Heart left ventricle (tissue), 16 donors: ENCODE data around the gene ITSN1. TPM values are rescaled to one million over a fixed set of nuclear protein-coding genes. Genes with fewer than 3 reads are reported as not detected.

ENCODE experiments used
- ATAC-seq, 4 donors: fragments of 200-7000 bp; cut with Tn5 transposase; one replicate each; pipeline ENCODE4 v1.9.1; 2020 to 2022; ENCODE audit warnings: moderate library complexity in 4 of 4, mild to moderate bottlenecking in 3 of 4, moderate number of reproducible peaks in 1 of 4
- DNase-seq, 5 donors: peaks; one replicate each; pipeline ENCODE4 v3.0.0-alpha.2; 2020
- H3K27ac ChIP-seq, 12 donors: fragments of 200-600 bp; sonication (generic) in 4 of 12; one replicate each; pipeline versions ENCODE4 v1.5.0 to v1.8.0; 2016 to 2022; ENCODE audit warnings: mild to moderate bottlenecking in 2 of 12
- H3K27me3 ChIP-seq, 9 donors: fragments of 200-600 bp; sonication (generic) in 2 of 9; one replicate each; pipeline versions ENCODE4 v1.5.1 to v1.8.0; 2016 to 2022; ENCODE audit warnings: mild to moderate bottlenecking in 3 of 9
- H3K36me3 ChIP-seq, 9 donors: fragments of 200-600 bp; sonication (generic) in 2 of 9; one replicate each; pipeline versions ENCODE4 v1.5.0 to v1.8.0; 2018 to 2022; ENCODE audit warnings: mild to moderate bottlenecking in 2 of 9
- H3K4me1 ChIP-seq, 12 donors: fragments of 200-600 bp; sonication (generic) in 4 of 12; one replicate each; pipeline versions ENCODE4 v1.5.0 to v1.8.0; 2016 to 2022; ENCODE audit warnings: mild to moderate bottlenecking in 3 of 12
- H3K4me3 ChIP-seq, 12 donors: fragments of 200-600 bp; sonication (generic) in 4 of 12; one replicate each; pipeline versions ENCODE4 v1.5.0 to v1.8.0; 2017 to 2022; ENCODE audit warnings: mild to moderate bottlenecking in 9 of 12, moderate library complexity in 4 of 12
- H3K9me3 ChIP-seq, 12 donors: fragments of 200-600 bp; sonication (generic) in 4 of 12; one replicate each; pipeline versions ENCODE4 v1.5.0 to v1.8.0; 2016 to 2022; ENCODE audit warnings: mild to moderate bottlenecking in 1 of 12
- CTCF ChIP-seq, 12 donors: fragments of 200-600 bp; sonication (generic) in 4 of 12; IDR thresholded peaks; one replicate each; pipeline versions ENCODE4 v1.5.0 to v1.8.0; 2018 to 2022; ENCODE audit warnings: antibody characterized with exemption in 12 of 12, mild to moderate bottlenecking in 5 of 12
- POLR2A ChIP-seq, 2 donors: fragments of 450-650 bp; IDR thresholded peaks; one replicate each; pipeline ENCODE4 v1.6.1; 2017; ENCODE audit warnings: antibody characterized with exemption in 2 of 2, mild to moderate bottlenecking in 2 of 2, moderate library complexity in 2 of 2
- WGBS, 4 donors: extraction: QIAGEN DNeasy Blood & Tissue Kit in 2 of 4; methylation state at CpG; one replicate each; pipeline versions ENCODE4 v1.1.5 to v1.1.7; 2013 to 2018; 5-methylcytosine and 5-hydroxymethylcytosine counted together
- intact Hi-C, 10 donors: fragments of 100-400 bp; cut with DNase I; formaldehyde crosslinking; loops; one replicate each; pipeline versions ENCODE4 v1.11.1 to v1.14.2; 2022
- polyA plus RNA-seq, 2 donors: library from polyadenylated mRNA; stranded (reverse); fragments of 200-250 nt; gene quantifications; one replicate each; pipeline ENCODE4 v1.2.3, GENCODE V29; 2013
- total RNA-seq, 9 donors: library from RNA; depleted of rRNA in 2 of 9; stranded (reverse); fragments of >200 nt in 2 of 9; fragmentation: NEBNext Ultra II Directional in 3 of 9; extraction: Animal tissue kit (Norgen Biotek cat#: 25700) in 3 of 9; gene quantifications; one replicate each; pipeline versions ENCODE4 v1.1.0 to v1.2.4, GENCODE V29; 2016 to 2023
- donor health status: ischemic (EF 13 %, LVEDD 7.1; RV severe dilation, severe dysfunction).
- donor health status: healthy with polysubstance abuse.
- donor health status: DM: no; HTN: yes; CAD: no.
- donor health status: DM: no; HTN: no; CAD: no.
- donor health status: ischemic (EF 25% LVEDD 6.9; RV normal size, moderate dysfunction).
- donor health status: ischemic (EF 25% LVEDD 5.7; RV mildly dilated, moderate dysfunction).
- donor health status: healthy.
- donor health status: DM: yes; HTN: yes; CAD: no.
- donor health status: ischemic (EF 35%, LVEDD 5.7; RV mildly dilated, moderate dysfunction).
- donor health status: nonischemic (EF 11% LVEDD 7.7; RV severe dilation, severe dysfunction).
- donor health status: DM: yes; HTN: yes; CAD: no.
- donor health status: PGD.
- donor health status: ischemic (EF 29% LVEDD 5.4; RV normal size, mild dysfunction).
- donor health status: nonischemic (EF 23%, LVEDD 6.1; RV moderate dilation, normal function).

Gene ITSN1
- total and polyA plus RNA-seq, 11 donors = 17.2 to 51.5 (median 34.0) TPM

GRCh38 chr21:33657124-33657820 is 15.0 kb downstream of the ITSN1 start:
- no peak for TF ChIP-seq CTCF (IDR thresholded peaks at IDR 0.05)
- TF ChIP-seq POLR2A (IDR thresholded peaks at IDR 0.05) = no peak
- DNase-seq (no peak), ATAC-seq (peak in 3 of 4 donors; percentile 33 to 67 (median 57))
- intact Hi-C loops = no loop called here
- Histone ChIP-seq H3K36me3 (no peaks in the 10 kb centered on the region), H3K27me3 (no peaks in the 10 kb centered on the region), H3K27ac (peak overlapping the region in 3 of 12 donors; percentile 2 to 85 (median 44)), H3K4me1 (peaks cover 0 to 63% (median 38%) of the 10 kb centered on the region in 12 donors), H3K4me3 (peak overlapping the region in 1 of 12 donors; percentile 5), H3K9me3 (no peaks in the 10 kb centered on the region)
- WGBS, 4 donors = 50 to 67% (median 60%) methylated on average over 8 of the region's 8 CpGs

GRCh38 chr21:33658919-33659567 is 16.7 kb downstream of the ITSN1 start:
- TF ChIP-seq CTCF (IDR thresholded peaks at IDR 0.05) = no peak
- no peak for TF ChIP-seq POLR2A (IDR thresholded peaks at IDR 0.05)
- intact Hi-C loops = no loop called here
- Histone ChIP-seq H3K9me3 (no peaks in the 10 kb centered on the region), H3K4me1 (peaks cover 0 to 58% (median 36%) of the 10 kb centered on the region in 12 donors), H3K36me3 (no peaks in the 10 kb centered on the region), H3K4me3 (no peak overlapping the region), H3K27me3 (no peaks in the 10 kb centered on the region), H3K27ac (no peak overlapping the region)
- DNase-seq (no peak), ATAC-seq (no peak)
- WGBS, 4 donors = 87 to 89% (median 88%) methylated on average over 7 of the region's 7 CpGs

GRCh38 chr21:33659568-33659949 is 17.3 kb downstream of the ITSN1 start:
- no peak for TF ChIP-seq CTCF (IDR thresholded peaks at IDR 0.05)
- no peak for TF ChIP-seq POLR2A (IDR thresholded peaks at IDR 0.05)
- no peak for ATAC-seq
- intact Hi-C loops = no loop called here
- 95 to 100% (median 98%) methylated on average over 1 of the region's 1 CpG for WGBS, 4 donors
- Histone ChIP-seq H3K27ac (peak overlapping the region in 5 of 12 donors; percentile 1 to 51 (median 31)), H3K27me3 (no peaks in the 10 kb centered on the region), H3K36me3 (no peaks in the 10 kb centered on the region), H3K4me1 (peaks cover 0 to 57% (median 36%) of the 10 kb centered on the region in 12 donors), H3K9me3 (no peaks in the 10 kb centered on the region), H3K4me3 (no peak overlapping the region)
- no peak for DNase-seq

GRCh38 chr21:33660406-33660805 is 18.1 kb downstream of the ITSN1 start:
- H3K4me1 ChIP-seq = peaks cover 0 to 50% (median 32%) of the 10 kb centered on the region in 12 donors
- TF ChIP-seq POLR2A (IDR thresholded peaks at IDR 0.05) = no peak
- no peak for TF ChIP-seq CTCF (IDR thresholded peaks at IDR 0.05)
- no peaks in the 10 kb centered on the region for H3K27me3 ChIP-seq
- peak overlapping the region in 3 of 12 donors; percentile 23 to 33 (median 31) for H3K27ac ChIP-seq
- H3K36me3 ChIP-seq = no peaks in the 10 kb centered on the region
- H3K9me3 ChIP-seq = no peaks in the 10 kb centered on the region
- DNase-seq (no peak), ATAC-seq (no peak)
- intact Hi-C loops = no loop called here
- 60 to 76% (median 66%) methylated on average over 1 of the region's 1 CpG for WGBS, 4 donors
- H3K4me3 ChIP-seq = no peak overlapping the region
